ENCODE measurements around the gene TMEM94.

The TMEM94 gene

GRCh38 chr17:75530837-75531720, 74.6 kb downstream of the TMEM94 start:
- no peak for DNase-seq

GRCh38 chr17:75531721-75532072, 75.3 kb downstream of the TMEM94 start:
- no peak for DNase-seq

GRCh38 chr17:75535119-75535537, 78.7 kb downstream of the TMEM94 start:
- no peak for DNase-seq

- no peak for DNase-seq
These were observed 79.4 kb downstream of the TMEM94 start for GRCh38 chr17:75535871-75536270.

GRCh38 chr17:75536366-75536765, 79.9 kb downstream of the TMEM94 start:
- no peak for DNase-seq

GRCh38 chr17:75539967-75540729, 83.7 kb downstream of the TMEM94 start:
- no peak for DNase-seq

- no peak for DNase-seq
These were observed 84.6 kb downstream of the TMEM94 start for GRCh38 chr17:75540923-75541503.

GRCh38 chr17:75542229-75542628, 85.8 kb downstream of the TMEM94 start:
- no peak for DNase-seq

- no peak for DNase-seq
These were observed 86.4 kb downstream of the TMEM94 start for GRCh38 chr17:75542728-75543336.

GRCh38 chr17:75544250-75544649, 87.8 kb downstream of the TMEM94 start:
- no peak for DNase-seq

- DNase-seq, result no peak
These were observed 89.7 kb downstream of the TMEM94 start for GRCh38 chr17:75546181-75546580.

- DNase-seq, result no peak
These were observed 90.7 kb downstream of the TMEM94 start for GRCh38 chr17:75547091-75547490.

- no peak for DNase-seq
These were observed 92.4 kb downstream of the TMEM94 start for GRCh38 chr17:75548813-75549212.

Measured in COR-L47 (cell line).